ENCODE results near the gene VCL. TPM values are rescaled to one million over a fixed set of nuclear protein-coding genes. Genes with fewer than 3 reads are reported as not detected.

Gene VCL
- total and polyA plus RNA-seq, 2 of the 8 experiments (the other 6 are each of a cell fraction or from before 2014, with no cell fraction given) = 119 to 377 TPM

GRCh38 chr10:73998929-73999691 lies 1.2 kb downstream of the VCL start (continued):
- TF ChIP-seq CHD7 (IDR thresholded peaks at IDR 0.05; ENCODE audit: insufficient replicate concordance, low read length) = no peak
- no peak for TF ChIP-seq GABPA (IDR thresholded peaks at IDR 0.05; ENCODE audit: borderline replicate concordance, insufficient read depth, low read length)
- TF ChIP-seq BACH1 (IDR thresholded peaks at IDR 0.05; ENCODE audit: low read length) = 0 out of 2 replicates have a peak, but pooled peaks have one; percentile 43
- TF ChIP-seq RAD21 (IDR thresholded peaks at IDR 0.05 in 1 of 2, conservative IDR thresholded peaks at IDR 0.05 in 1 of 2; ENCODE audit: low read depth in 2 of 2, low read length in 2 of 2) = peak; percentile 30 to 40; a peak in 3 of 4 replicates
- TF ChIP-seq KDM4A (IDR thresholded peaks at IDR 0.05; ENCODE audit: low read depth, low read length, severe bottlenecking) = no peak
- TF ChIP-seq SUZ12 (IDR thresholded peaks at IDR 0.05; ENCODE audit: low read length) = no peak
- TF ChIP-seq ZNF274 (IDR thresholded peaks at IDR 0.05; ENCODE audit: borderline replicate concordance, extremely low read depth, low read length) = no peak

Data from H1 (cell line).